ENCODE data around the gene KRT35. TPM values are rescaled to one million over a fixed set of nuclear protein-coding genes. Genes with fewer than 3 reads are reported as not detected.

KRT35 gene
- total RNA-seq, 1 donor from 2014 or later: not detected

DNA sequence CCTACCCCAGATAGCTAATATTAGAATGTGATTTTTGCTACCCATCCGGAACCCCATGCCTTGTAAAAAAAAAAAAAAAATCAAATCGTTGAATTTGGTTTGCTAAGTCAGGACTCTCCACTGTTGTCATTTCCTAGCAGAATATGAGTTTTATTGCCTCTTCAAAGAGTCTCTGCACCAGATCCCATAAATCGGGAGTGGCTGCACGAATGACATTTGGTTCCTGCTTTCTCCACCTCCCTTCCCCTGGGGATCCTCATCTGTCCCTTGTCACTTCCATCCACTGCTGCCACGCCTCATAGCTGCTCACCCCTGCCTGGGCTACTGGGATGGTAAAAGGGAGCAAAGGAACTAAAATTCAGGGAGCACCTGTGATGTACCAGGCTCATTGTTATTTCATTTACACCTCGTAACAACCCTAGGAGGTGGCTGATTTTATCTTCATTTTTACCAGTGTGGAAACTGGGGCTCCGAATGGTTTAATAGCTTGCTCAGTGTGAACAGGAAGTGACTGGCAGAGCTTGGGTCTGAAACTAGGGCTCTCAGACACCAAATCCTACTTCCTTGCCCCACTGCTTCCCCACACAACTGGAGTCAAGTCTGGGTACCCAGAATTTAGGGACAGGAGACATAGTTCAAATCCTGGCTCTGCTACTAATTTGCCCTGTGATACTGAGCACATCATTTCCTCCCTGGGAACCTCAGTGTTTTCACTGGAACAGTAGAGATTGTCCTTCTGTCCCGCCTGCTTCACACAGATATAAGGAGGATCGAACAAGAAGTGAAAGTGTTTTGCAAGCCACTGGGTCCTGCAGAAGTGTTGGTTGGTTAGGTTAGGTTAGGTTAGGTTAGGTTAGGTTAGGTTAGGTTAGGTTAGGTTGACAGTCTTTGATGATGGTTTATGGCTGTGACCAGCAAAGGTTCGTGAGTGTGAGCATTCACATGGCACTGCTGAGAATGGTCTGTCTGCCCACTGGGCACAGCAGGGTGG lies 9.3 kb upstream of the KRT35 start:
- H3K4me3 Mint-ChIP-seq: no peak overlapping the region
- no peaks in the 10 kb centered on the region for H3K36me3 Mint-ChIP-seq
- H3K27me3 Mint-ChIP-seq (ENCODE audit: low read depth): no peaks in the 10 kb centered on the region
- TF ChIP-seq, protein P1, sequence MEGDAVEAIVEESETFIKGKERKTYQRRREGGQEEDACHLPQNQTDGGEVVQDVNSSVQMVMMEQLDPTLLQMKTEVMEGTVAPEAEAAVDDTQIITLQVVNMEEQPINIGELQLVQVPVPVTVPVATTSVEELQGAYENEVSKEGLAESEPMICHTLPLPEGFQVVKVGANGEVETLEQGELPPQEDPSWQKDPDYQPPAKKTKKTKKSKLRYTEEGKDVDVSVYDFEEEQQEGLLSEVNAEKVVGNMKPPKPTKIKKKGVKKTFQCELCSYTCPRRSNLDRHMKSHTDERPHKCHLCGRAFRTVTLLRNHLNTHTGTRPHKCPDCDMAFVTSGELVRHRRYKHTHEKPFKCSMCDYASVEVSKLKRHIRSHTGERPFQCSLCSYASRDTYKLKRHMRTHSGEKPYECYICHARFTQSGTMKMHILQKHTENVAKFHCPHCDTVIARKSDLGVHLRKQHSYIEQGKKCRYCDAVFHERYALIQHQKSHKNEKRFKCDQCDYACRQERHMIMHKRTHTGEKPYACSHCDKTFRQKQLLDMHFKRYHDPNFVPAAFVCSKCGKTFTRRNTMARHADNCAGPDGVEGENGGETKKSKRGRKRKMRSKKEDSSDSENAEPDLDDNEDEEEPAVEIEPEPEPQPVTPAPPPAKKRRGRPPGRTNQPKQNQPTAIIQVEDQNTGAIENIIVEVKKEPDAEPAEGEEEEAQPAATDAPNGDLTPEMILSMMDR (IDR thresholded peaks at IDR 0.05; ENCODE audit: unreplicated experiment): no peak
- H3K27ac Mint-ChIP-seq: no peak overlapping the region
- H3K4me1 Mint-ChIP-seq: peaks cover 19% of the 10 kb centered on the region
- DNase-seq (ENCODE audit: low spot score in 2 of 2, unreplicated experiment in 2 of 2): no peak
- H3K9me3 Mint-ChIP-seq: no peaks in the 10 kb centered on the region

DNA sequence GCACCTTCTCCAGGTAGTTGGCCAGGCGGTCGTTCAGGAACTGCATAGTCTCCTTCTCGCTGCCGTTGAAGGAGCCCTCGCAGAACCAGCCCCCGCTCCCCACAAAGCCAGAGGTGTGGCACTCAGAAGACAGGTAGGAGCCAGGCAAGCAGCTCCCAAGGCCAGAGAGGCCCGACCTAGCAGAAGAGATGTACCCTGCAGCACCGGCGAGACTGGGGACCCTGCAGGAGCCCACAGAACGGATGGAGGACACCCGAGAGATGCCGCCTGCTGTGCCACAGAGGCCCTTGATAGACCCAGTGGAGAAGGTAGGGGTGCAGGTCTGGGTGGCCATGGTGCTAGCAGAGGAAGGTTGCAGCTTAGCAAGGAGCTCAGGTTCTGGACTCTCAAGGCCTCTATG lies 8.6 kb upstream of the KRT35 start, which contains the start of gene KRT36:
Gene KRT36 (minus strand): TSS at position 380 of the 400 bp plus-strand sequence. CDS start 46 bp downstream, at position 334.
- H3K27ac Mint-ChIP-seq: no peak within 1 kb of the TSS
- H3K4me3 Mint-ChIP-seq: no peak within 1 kb of the TSS
- H3K4me1 Mint-ChIP-seq: peaks cover 15% of the 10 kb centered on the region
- H3K9me3 Mint-ChIP-seq: no peaks in the 10 kb centered on the region
- H3K36me3 Mint-ChIP-seq: no peaks in the 10 kb centered on the region
- H3K27me3 Mint-ChIP-seq (ENCODE audit: low read depth): no peaks in the 10 kb centered on the region
- TF ChIP-seq, protein P1 (IDR thresholded peaks at IDR 0.05; ENCODE audit: unreplicated experiment): no peak
- DNase-seq (ENCODE audit: low spot score in 2 of 2, unreplicated experiment in 2 of 2): no peak

DNA sequence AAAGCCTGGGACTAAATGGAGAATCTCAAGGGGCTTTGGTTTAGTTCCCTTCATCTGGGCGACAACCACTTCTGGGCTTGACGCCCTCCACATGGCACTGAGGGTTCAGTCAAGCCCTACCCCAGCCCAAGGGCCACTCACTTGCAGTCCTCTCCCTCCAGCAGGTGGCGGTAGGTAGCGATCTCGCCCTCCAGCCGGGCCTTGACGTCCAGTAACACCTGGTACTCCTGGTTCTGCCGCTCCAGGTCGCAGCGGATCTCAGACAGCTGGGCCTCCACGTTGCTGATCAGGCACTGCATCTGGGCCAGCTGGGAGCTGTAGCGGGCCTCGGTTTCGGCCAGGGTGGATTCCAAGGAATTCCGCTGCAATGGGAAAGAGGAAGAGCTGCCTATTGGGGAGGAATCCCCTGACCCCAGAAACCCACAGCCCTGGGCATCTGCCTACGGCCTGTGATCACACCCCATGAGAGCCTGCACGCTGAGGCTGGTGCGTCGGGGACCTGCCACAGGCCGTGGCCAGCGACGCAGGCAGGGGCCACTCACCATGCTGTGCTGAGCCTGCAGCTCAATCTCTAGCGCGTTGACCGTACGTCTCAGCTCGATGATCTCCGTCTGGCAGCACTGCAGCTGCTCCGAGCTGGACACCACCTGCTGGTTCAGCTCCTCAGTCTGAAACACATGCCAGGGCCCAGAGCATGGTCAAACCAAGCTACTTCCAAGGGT lies 6.0 kb upstream of the KRT35 start:
- H3K4me1 Mint-ChIP-seq: peaks cover 11% of the 10 kb centered on the region
- no peaks in the 10 kb centered on the region for H3K27me3 Mint-ChIP-seq (ENCODE audit: low read depth)
- H3K4me3 Mint-ChIP-seq: no peak overlapping the region
- no peaks in the 10 kb centered on the region for H3K9me3 Mint-ChIP-seq
- no peak overlapping the region for H3K27ac Mint-ChIP-seq
- DNase-seq (ENCODE audit: low spot score in 2 of 2, unreplicated experiment in 2 of 2): no peak
- no peaks in the 10 kb centered on the region for H3K36me3 Mint-ChIP-seq
- TF ChIP-seq, protein P1 (IDR thresholded peaks at IDR 0.05; ENCODE audit: unreplicated experiment): no peak

DNA sequence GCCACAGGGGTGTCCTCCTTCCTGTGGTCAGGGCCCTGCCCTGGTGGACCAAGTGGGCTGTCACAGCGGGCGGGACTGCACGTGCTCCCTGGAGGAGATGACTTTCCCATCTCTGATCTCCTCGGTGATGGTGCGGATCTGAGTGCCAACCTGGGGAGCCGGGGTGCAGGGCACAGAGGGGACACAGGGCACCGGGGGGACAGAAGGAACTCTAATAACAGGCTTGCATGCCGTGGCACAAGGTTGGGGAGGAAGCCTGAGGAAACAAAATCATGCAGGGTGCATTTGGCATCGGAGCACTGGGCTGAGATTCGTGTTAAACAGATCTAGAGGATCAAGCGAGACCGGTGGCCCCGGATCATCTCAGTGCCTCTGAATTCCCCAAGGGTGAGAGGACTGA lies 5.4 kb upstream of the KRT35 start:
- H3K36me3 Mint-ChIP-seq: no peaks in the 10 kb centered on the region
- peaks cover 11% of the 10 kb centered on the region for H3K4me1 Mint-ChIP-seq
- no peaks in the 10 kb centered on the region for H3K9me3 Mint-ChIP-seq
- no peak for DNase-seq (ENCODE audit: low spot score in 2 of 2, unreplicated experiment in 2 of 2)
- no peaks in the 10 kb centered on the region for H3K27me3 Mint-ChIP-seq (ENCODE audit: low read depth)
- H3K4me3 Mint-ChIP-seq: no peak overlapping the region
- H3K27ac Mint-ChIP-seq: no peak overlapping the region
- TF ChIP-seq, protein P1 (IDR thresholded peaks at IDR 0.05; ENCODE audit: unreplicated experiment): no peak

DNA sequence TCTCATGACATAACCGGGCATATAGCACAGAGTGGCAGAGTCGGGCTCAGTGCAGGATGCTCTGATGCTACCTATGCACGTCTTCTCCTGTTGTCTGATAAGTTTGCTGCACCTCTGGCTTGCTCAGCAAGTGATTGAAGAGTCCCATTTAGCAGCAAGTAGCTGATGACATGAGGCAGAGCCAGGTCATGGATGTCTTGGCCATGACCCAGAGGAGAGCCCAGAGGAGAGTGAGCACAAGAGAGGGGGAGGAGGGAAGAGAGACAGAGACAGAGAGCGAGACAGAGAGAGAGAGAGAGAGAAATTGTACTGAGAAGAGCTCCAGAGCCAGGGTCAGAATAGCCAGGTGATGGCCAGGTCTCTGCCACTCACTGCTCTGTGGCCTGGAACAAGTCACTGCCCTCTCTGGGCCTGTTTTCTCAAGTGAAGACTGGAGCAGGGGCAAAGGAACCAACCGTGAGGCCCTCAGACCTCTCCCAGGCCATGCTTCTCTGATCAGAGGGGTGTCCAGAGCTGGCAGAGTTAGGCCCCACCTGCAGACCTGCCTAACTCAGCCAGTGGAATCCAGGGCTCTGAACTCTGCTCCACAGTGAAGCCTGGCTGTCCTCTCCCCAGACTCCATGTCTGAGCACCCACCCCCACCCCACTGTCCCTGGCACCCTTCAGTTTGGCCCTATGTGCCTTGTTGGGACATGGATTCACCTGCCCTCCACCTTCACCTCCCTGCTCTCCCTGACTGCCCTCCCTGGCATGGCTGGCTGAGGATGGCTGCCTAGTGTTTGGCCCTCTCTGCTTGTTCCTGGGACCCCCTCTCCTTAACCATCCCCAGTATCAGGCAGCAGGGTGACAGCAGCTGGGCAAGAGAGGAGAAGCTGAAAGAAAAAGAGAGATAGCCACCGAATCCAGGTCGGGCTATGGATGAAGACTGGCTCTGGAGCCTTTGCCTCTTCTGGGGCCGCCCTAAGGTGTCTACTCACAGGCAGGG lies 4.3 kb upstream of the KRT35 start:
- H3K27me3 Mint-ChIP-seq (ENCODE audit: low read depth): no peaks in the 10 kb centered on the region
- TF ChIP-seq, protein P1 (IDR thresholded peaks at IDR 0.05; ENCODE audit: unreplicated experiment): no peak

More for the DNA sequence above, 4.3 kb upstream of the KRT35 start:
- Mint-ChIP-seq H3K27ac (no peak overlapping the region), H3K4me3 (no peak overlapping the region), H3K9me3 (no peaks in the 10 kb centered on the region), H3K4me1 (peaks cover 11% of the 10 kb centered on the region), H3K36me3 (no peaks in the 10 kb centered on the region)
- no peak for DNase-seq (ENCODE audit: low spot score in 2 of 2, unreplicated experiment in 2 of 2)
